ENCODE measurements around the gene CAMSAP3. TPM values are rescaled to one million over a fixed set of nuclear protein-coding genes. Genes with fewer than 3 reads are reported as not detected.
A peak's percentile ranks its signal among the peaks of the same experiment; 100 is the strongest.

Gene CAMSAP3
- total RNA-seq, 1 experiment from 2014 or later: 28.4 TPM

DNA sequence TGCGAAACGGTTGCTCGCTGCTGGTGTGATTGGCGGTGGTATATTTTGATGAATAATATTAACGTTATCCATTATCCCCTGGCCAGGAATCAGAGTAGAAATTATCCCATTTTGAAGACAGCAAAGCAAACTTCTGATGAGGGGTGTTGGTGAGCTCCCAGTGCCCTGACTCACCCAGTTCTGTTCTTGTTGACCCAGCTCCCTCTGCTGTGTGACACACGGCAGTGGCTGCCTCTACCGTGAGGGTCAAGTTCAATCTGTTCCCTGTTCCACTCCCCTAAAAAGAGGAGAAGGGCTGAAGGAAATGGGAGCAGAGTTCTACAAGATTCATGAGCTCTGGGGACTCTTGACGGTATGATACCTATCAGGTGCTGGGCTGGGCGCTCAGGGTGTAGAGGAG lies 2.0 kb downstream of the CAMSAP3 start:
- Mint-ChIP-seq H3K27ac (peak overlapping the region in 1 of 3 experiments; percentile 18; a peak in 2 of 7 replicates), H3K36me3 (ENCODE audit: insufficient read depth in 1 of 3, low read depth in 3 of 3) (peaks cover 3 to 18% (median 12%) of the 10 kb centered on the region in 3 experiments; a peak in 4 of 7 replicates), H3K27me3 (ENCODE audit: low read depth) (peaks cover 25% of the 10 kb centered on the region), H3K4me1 (peaks cover 21 to 27% of the 10 kb centered on the region in 2 experiments), H3K9me3 (no peaks in the 10 kb centered on the region), H3K4me3 (peak overlapping the region; percentile 80 to 86; a peak in 3 of 5 replicates)
- Histone ChIP-seq H2BK120ac (ENCODE audit: low read depth, low read length, poor library complexity, severe bottlenecking) (no peak overlapping the region), H3K23me2 (ENCODE audit: insufficient read length, low read depth, low read length, poor library complexity, severe bottlenecking) (peaks cover 9% of the 10 kb centered on the region), H2BK5ac (ENCODE audit: insufficient read length, low read length) (peak overlapping the region; percentile 79), H3K14ac (ENCODE audit: insufficient read depth, low read length) (no peak overlapping the region; the same call in 1 of the 2 replicates), H3K9ac (ENCODE audit: extremely low read depth, insufficient read length, low read length) (no peak overlapping the region), H3K18ac (ENCODE audit: insufficient read length, low read depth, low read length) (no peak overlapping the region), H4K20me1 (ENCODE audit: control insufficient read depth, insufficient read depth, insufficient read length) (no peaks in the 10 kb centered on the region), H3K56ac (ENCODE audit: insufficient read length, low read depth, low read length) (no peak overlapping the region), H2BK15ac (ENCODE audit: low read depth, low read length) (no peak overlapping the region), H3K9me3 (ENCODE audit: control insufficient read depth, low read depth, low read length) (no peaks in the 10 kb centered on the region), H3K4me1 (ENCODE audit: insufficient read depth, low read length) (no peaks in the 10 kb centered on the region; the same call in 1 of the 2 replicates), H4K91ac (ENCODE audit: insufficient read length, low read depth, low read length) (no peak overlapping the region), H3K79me1 (ENCODE audit: insufficient read depth, low read depth, low read length, poor library complexity, severe bottlenecking) (peaks cover 3% of the 10 kb centered on the region), H4K8ac (replicated peaks; ENCODE audit: insufficient read length, low read depth, low read length) (no peak overlapping the region), H3K79me2 (ENCODE audit: insufficient read depth, low read length) (no peaks in the 10 kb centered on the region; the same call in 1 of the 2 replicates), H3K4me2 (ENCODE audit: insufficient read depth, insufficient read length, low read length) (no peak overlapping the region), H3K23ac (ENCODE audit: insufficient read length, low read depth, low read length) (peak overlapping the region; percentile 27), H2AFZ (ENCODE audit: low read length) (no peak overlapping the region), H2BK20ac (ENCODE audit: low read depth, low read length, poor library complexity, severe bottlenecking) (no peak overlapping the region), H2BK12ac (ENCODE audit: insufficient read length, low read depth, low read length) (no peak overlapping the region), H3K27me3 (ENCODE audit: insufficient read depth, low read length) (no peaks in the 10 kb centered on the region), H3K4ac (ENCODE audit: low read depth, low read length) (no peak overlapping the region), H4K5ac (ENCODE audit: insufficient read length, low read depth, low read length) (no peak overlapping the region), H3K27ac (ENCODE audit: insufficient read length, low read depth, low read length) (no peak overlapping the region), H3T11ph (ENCODE audit: low read length) (no peak overlapping the region), H2AK5ac (ENCODE audit: insufficient read length, low read length) (no peak overlapping the region)
- TF ChIP-seq, protein P1, sequence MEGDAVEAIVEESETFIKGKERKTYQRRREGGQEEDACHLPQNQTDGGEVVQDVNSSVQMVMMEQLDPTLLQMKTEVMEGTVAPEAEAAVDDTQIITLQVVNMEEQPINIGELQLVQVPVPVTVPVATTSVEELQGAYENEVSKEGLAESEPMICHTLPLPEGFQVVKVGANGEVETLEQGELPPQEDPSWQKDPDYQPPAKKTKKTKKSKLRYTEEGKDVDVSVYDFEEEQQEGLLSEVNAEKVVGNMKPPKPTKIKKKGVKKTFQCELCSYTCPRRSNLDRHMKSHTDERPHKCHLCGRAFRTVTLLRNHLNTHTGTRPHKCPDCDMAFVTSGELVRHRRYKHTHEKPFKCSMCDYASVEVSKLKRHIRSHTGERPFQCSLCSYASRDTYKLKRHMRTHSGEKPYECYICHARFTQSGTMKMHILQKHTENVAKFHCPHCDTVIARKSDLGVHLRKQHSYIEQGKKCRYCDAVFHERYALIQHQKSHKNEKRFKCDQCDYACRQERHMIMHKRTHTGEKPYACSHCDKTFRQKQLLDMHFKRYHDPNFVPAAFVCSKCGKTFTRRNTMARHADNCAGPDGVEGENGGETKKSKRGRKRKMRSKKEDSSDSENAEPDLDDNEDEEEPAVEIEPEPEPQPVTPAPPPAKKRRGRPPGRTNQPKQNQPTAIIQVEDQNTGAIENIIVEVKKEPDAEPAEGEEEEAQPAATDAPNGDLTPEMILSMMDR (conservative IDR thresholded peaks at IDR 0.05): no peak
- WGBS (ENCODE audit: extremely low coverage, insufficient read length, low lambda C conversion rate): no CpG with 5 or more reads among the region's 9 CpGs
- no peak for DNase-seq

Measured in H9 (cell line).